ENCODE measurements around the gene SNX20. TPM values are rescaled to one million over a fixed set of nuclear protein-coding genes. Genes with fewer than 3 reads are reported as not detected.

SNX20 gene
- total RNA-seq, 4 donors from 2014 or later, result 0.20 to 4.3 (median 2.6) TPM

DNA sequence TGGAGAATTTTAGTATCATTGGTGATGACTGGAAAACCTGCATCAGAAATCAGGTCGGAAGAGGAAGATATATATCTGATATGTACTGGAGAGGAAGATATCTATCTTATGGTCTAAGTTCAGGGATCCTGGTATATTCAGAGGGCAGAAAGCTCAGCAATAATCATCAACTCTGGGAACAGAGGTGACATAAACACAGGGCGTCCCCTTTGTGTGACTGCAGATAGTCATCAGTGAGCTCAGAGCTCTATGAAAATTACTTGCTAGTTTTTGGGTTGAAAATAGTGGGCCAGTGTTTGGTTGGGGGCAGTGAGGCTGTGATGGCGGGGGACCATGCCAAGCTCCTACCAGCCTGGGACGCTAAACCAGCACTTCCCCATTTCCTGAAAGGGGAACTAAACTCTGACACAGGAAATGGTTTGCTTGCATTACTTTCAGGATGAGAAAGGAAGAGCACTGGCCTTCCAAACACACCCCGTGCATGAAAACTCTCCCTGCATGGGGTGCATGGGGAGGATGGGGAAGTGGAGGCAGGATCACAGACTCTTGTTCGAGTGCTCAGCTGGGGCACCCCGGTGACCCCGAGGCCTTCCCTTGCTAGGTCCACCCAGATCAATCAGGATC lies 28.1 kb upstream of the SNX20 start:
- no peak overlapping the region for H3K27ac ChIP-seq
- H3K27me3 ChIP-seq, result no peaks in the 10 kb centered on the region
- TF ChIP-seq POLR2A (IDR thresholded peaks at IDR 0.05), result no peak
- no peak for TF ChIP-seq EP300 (IDR thresholded peaks at IDR 0.05; ENCODE audit: low read depth)
- no peak for TF ChIP-seq POLR2AphosphoS5 (IDR thresholded peaks at IDR 0.05)
- TF ChIP-seq, protein P1, sequence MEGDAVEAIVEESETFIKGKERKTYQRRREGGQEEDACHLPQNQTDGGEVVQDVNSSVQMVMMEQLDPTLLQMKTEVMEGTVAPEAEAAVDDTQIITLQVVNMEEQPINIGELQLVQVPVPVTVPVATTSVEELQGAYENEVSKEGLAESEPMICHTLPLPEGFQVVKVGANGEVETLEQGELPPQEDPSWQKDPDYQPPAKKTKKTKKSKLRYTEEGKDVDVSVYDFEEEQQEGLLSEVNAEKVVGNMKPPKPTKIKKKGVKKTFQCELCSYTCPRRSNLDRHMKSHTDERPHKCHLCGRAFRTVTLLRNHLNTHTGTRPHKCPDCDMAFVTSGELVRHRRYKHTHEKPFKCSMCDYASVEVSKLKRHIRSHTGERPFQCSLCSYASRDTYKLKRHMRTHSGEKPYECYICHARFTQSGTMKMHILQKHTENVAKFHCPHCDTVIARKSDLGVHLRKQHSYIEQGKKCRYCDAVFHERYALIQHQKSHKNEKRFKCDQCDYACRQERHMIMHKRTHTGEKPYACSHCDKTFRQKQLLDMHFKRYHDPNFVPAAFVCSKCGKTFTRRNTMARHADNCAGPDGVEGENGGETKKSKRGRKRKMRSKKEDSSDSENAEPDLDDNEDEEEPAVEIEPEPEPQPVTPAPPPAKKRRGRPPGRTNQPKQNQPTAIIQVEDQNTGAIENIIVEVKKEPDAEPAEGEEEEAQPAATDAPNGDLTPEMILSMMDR (IDR thresholded peaks at IDR 0.05), result no peak
- H3K9me3 ChIP-seq, result peaks cover 10 to 11% of the 10 kb centered on the region in 2 donors
- no peak overlapping the region for H3K4me3 ChIP-seq
- DNase-seq, result no peak
- no peaks in the 10 kb centered on the region for H3K36me3 ChIP-seq
- 43 to 64% methylated on average over 6 to 8 of the region's 8 CpGs for WGBS, 2 donors (ENCODE audit: low coverage in 1 of 2)
- no peaks in the 10 kb centered on the region for H3K4me1 ChIP-seq
- in situ Hi-C loops (cut with MboI; ENCODE audit: low pct_ligation_motif_present in 1 of 4, low pct_unique_long_range_greater_than_20kb in 1 of 4, low sequenced_read_pairs in 3 of 4) (no loop called here), intact Hi-C loops (cut with DNase I; ENCODE audit: low total_unique reads) (no loop called here)

- no peak for DNase-seq
- no peaks in the 10 kb centered on the region for H3K27me3 ChIP-seq
- no peak overlapping the region for H3K4me3 ChIP-seq
- intact Hi-C loops (cut with DNase I; ENCODE audit: low total_unique reads), result no loop called here
- H3K27ac ChIP-seq, result no peak overlapping the region
- no peaks in the 10 kb centered on the region for H3K36me3 ChIP-seq
- H3K4me1 ChIP-seq, result no peaks in the 10 kb centered on the region
- H3K9me3 ChIP-seq, result peaks cover 16 to 17% of the 10 kb centered on the region in 2 donors
- WGBS, 2 donors (ENCODE audit: low coverage in 1 of 2), result 69% methylated on average over 10 of the region's 10 CpGs; no CpG with 5 or more reads in 1 of the 2 donors
- TF ChIP-seq, protein P1 (IDR thresholded peaks at IDR 0.05), result no peak
- no peak for TF ChIP-seq POLR2AphosphoS5 (IDR thresholded peaks at IDR 0.05)
- in situ Hi-C loops (cut with MboI; ENCODE audit: low pct_ligation_motif_present in 1 of 4, low pct_unique_long_range_greater_than_20kb in 1 of 4, low sequenced_read_pairs in 3 of 4), result no loop called here
Measured at GRCh38 chr16:50708373-50709060, 27.4 kb upstream of the SNX20 start.

DNA sequence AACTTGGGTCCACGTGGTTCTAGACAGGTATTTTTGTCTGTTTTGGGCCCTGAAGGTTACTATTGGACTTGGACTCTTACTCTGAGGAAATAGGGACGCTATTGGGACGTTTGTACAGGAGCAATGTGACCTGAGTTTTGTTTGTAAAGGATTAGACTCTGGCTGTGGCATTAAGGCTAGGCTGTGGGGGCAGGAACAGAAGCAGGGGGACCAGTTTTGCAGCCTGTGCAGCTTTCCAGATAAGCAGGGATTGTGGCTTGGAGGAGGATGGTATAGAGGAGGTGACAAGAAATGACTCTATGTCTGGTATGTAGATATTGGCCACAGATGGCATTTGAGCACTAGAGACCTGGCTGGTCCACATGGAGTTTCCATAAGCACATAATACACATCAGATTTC lies 25.1 kb upstream of the SNX20 start:
- H3K36me3 ChIP-seq, result no peaks in the 10 kb centered on the region
- 39 to 59% methylated on average over 3 of the region's 3 CpGs for WGBS, 2 donors (ENCODE audit: low coverage in 1 of 2)
- H3K4me3 ChIP-seq, result no peak overlapping the region
- in situ Hi-C loops (cut with MboI; ENCODE audit: low pct_ligation_motif_present in 1 of 4, low pct_unique_long_range_greater_than_20kb in 1 of 4, low sequenced_read_pairs in 3 of 4) (no loop called here), intact Hi-C loops (cut with DNase I; ENCODE audit: low total_unique reads) (no loop called here)
- TF ChIP-seq POLR2A (IDR thresholded peaks at IDR 0.05) (no peak), EP300 (IDR thresholded peaks at IDR 0.05; ENCODE audit: low read depth) (no peak), POLR2AphosphoS5 (IDR thresholded peaks at IDR 0.05) (no peak)
- TF ChIP-seq, protein P1 (IDR thresholded peaks at IDR 0.05), result no peak
- peaks cover 16 to 17% of the 10 kb centered on the region in 2 donors for H3K9me3 ChIP-seq
- DNase-seq, result no peak
- H3K4me1 ChIP-seq, result no peaks in the 10 kb centered on the region
- H3K27me3 ChIP-seq, result no peaks in the 10 kb centered on the region
- H3K27ac ChIP-seq, result no peak overlapping the region

- TF ChIP-seq EP300 (IDR thresholded peaks at IDR 0.05; ENCODE audit: low read depth), result no peak
- TF ChIP-seq, protein P1 (IDR thresholded peaks at IDR 0.05), result no peak
- no peak for TF ChIP-seq POLR2A (IDR thresholded peaks at IDR 0.05)
- TF ChIP-seq POLR2AphosphoS5 (IDR thresholded peaks at IDR 0.05), result no peak
- in situ Hi-C loops (cut with MboI; ENCODE audit: low pct_ligation_motif_present in 1 of 4, low pct_unique_long_range_greater_than_20kb in 1 of 4, low sequenced_read_pairs in 3 of 4) (no loop called here), intact Hi-C loops (cut with DNase I; ENCODE audit: low total_unique reads) (no loop called here)
- H3K27me3 ChIP-seq, result no peaks in the 10 kb centered on the region
- 81 to 89% methylated on average over 5 of the region's 5 CpGs for WGBS, 2 donors (ENCODE audit: low coverage in 1 of 2)
- no peaks in the 10 kb centered on the region for H3K36me3 ChIP-seq
- no peak for DNase-seq
- no peak overlapping the region for H3K4me3 ChIP-seq
- peaks cover 16 to 17% of the 10 kb centered on the region in 2 donors for H3K9me3 ChIP-seq
- no peak overlapping the region for H3K27ac ChIP-seq
- no peaks in the 10 kb centered on the region for H3K4me1 ChIP-seq
Measured at GRCh38 chr16:50705436-50706110, 24.5 kb upstream of the SNX20 start.

Measured in transverse colon (tissue), 4 donors.